Measurements from ENCODE around the gene ADARB2.

- TF ChIP-seq TAF1 (IDR thresholded peaks at IDR 0.05; ENCODE audit: borderline replicate concordance, insufficient read depth, low read length) (no peak), REST (IDR thresholded peaks at IDR 0.05; ENCODE audit: insufficient read depth in 1 of 2, low read depth in 2 of 2, low read length in 2 of 2) (no peak), POLR2AphosphoS5 (IDR thresholded peaks at IDR 0.05; ENCODE audit: low read depth, low read length) (no peak), SIN3A (IDR thresholded peaks at IDR 0.05; ENCODE audit: borderline replicate concordance, insufficient read depth, low read length) (no peak)
Measured at GRCh38 chr10:1625079-1625478, 112.2 kb downstream of the ADARB2 start.
